ENCODE results near the gene FRYL. TPM values are rescaled to one million over a fixed set of nuclear protein-coding genes. Genes with fewer than 3 reads are reported as not detected.

Gene FRYL
- total and polyA plus RNA-seq, 2 donors (not counting 1 experiment from before 2014, with no cell fraction given): 20.3 to 61.4 TPM

DNA sequence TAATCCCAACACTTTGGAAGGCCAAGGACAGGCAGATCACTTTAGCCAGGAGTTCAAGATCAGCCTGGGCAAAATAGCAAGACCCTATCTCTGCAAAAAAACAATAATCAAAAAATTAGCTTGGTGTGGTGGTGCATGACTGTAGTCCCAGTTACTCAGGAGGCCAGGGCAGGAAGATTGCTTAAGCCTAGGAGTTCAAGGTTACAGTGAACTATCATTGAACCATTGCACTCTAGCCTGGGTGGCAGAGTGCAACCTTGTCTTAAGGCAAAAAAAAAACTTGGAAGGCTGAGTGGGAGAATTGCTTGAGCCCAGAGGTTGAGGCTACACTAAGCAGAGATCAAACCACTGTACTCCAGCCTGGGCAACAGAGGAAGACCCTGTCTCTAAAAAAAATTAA, 5.2 kb upstream of the FRYL start:
- no peak for TF ChIP-seq EZH2 (IDR thresholded peaks at IDR 0.05; ENCODE audit: low read length, missing control alignments)
- TF ChIP-seq, protein P1, sequence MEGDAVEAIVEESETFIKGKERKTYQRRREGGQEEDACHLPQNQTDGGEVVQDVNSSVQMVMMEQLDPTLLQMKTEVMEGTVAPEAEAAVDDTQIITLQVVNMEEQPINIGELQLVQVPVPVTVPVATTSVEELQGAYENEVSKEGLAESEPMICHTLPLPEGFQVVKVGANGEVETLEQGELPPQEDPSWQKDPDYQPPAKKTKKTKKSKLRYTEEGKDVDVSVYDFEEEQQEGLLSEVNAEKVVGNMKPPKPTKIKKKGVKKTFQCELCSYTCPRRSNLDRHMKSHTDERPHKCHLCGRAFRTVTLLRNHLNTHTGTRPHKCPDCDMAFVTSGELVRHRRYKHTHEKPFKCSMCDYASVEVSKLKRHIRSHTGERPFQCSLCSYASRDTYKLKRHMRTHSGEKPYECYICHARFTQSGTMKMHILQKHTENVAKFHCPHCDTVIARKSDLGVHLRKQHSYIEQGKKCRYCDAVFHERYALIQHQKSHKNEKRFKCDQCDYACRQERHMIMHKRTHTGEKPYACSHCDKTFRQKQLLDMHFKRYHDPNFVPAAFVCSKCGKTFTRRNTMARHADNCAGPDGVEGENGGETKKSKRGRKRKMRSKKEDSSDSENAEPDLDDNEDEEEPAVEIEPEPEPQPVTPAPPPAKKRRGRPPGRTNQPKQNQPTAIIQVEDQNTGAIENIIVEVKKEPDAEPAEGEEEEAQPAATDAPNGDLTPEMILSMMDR (conservative IDR thresholded peaks at IDR 0.05 in 1 of 2, IDR thresholded peaks at IDR 0.05 in 1 of 2; ENCODE audit: low read depth in 1 of 2, low read length in 2 of 2): no peak
- Histone ChIP-seq H3K4me3 (replicated peaks in 1 of 4; ENCODE audit: control extremely low read depth in 1 of 4, insufficient read depth in 1 of 4, low read depth in 3 of 4, low read length in 4 of 4) (no peak overlapping the region), H3K4me1 (ENCODE audit: control insufficient read depth, extremely low read depth, insufficient read depth, low read length) (no peaks in the 10 kb centered on the region), H3K27ac (ENCODE audit: insufficient read depth, low read length) (no peak overlapping the region), H4K20me1 (ENCODE audit: control insufficient read depth, extremely low read depth, insufficient read depth, low read length) (no peaks in the 10 kb centered on the region), H3K9ac (ENCODE audit: insufficient read depth, low read length) (no peak overlapping the region), H3K27me3 (ENCODE audit: control insufficient read depth, insufficient read depth, low read length) (no peaks in the 10 kb centered on the region), H3K4me2 (ENCODE audit: extremely low read depth, insufficient read depth, low read length) (no peak overlapping the region), H3K36me3 (ENCODE audit: control insufficient read depth, insufficient read depth, low read length) (no peaks in the 10 kb centered on the region), H3K9me3 (ENCODE audit: control insufficient read depth, insufficient read depth, low read depth, low read length) (no peaks in the 10 kb centered on the region), H2AFZ (ENCODE audit: low read length) (no peak overlapping the region), H3K79me2 (ENCODE audit: control insufficient read depth, insufficient read depth, low read length) (no peaks in the 10 kb centered on the region)
- no peak for DNase-seq (ENCODE audit: low read depth in 2 of 2)

DNA sequence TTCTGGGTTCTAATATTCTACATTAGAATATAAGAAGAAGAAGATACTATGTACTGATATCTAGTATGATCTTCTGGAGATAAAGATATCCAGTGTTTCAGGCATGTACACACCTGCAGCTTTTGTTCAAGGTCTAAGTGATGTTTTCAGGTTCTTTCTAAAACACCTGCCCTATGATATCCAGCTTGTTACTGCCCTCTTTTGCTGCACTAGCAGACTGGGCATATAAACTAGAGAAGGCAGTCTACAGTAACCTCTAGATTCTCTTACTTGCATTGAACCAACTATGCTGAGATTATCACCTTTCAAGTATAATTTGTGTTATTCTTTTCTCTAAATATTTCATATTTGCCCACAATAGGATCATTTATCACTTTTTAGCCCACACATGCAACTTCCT, 1.9 kb upstream of the FRYL start:
- H3K4me3 ChIP-seq (replicated peaks in 1 of 4; ENCODE audit: control extremely low read depth in 1 of 4, insufficient read depth in 1 of 4, low read depth in 3 of 4, low read length in 4 of 4): no peak overlapping the region
- no peaks in the 10 kb centered on the region for H3K36me3 ChIP-seq (ENCODE audit: control insufficient read depth, insufficient read depth, low read length)
- no peaks in the 10 kb centered on the region for H3K27me3 ChIP-seq (ENCODE audit: control insufficient read depth, insufficient read depth, low read length)
- peaks cover 20% of the 10 kb centered on the region for H3K79me2 ChIP-seq (ENCODE audit: control insufficient read depth, insufficient read depth, low read length)
- no peaks in the 10 kb centered on the region for H4K20me1 ChIP-seq (ENCODE audit: control insufficient read depth, extremely low read depth, insufficient read depth, low read length)
- no peak overlapping the region for H2AFZ ChIP-seq (ENCODE audit: low read length)
- peaks cover 3% of the 10 kb centered on the region for H3K4me1 ChIP-seq (ENCODE audit: control insufficient read depth, extremely low read depth, insufficient read depth, low read length)
- no peak overlapping the region for H3K4me2 ChIP-seq (ENCODE audit: extremely low read depth, insufficient read depth, low read length)
- no peaks in the 10 kb centered on the region for H3K9me3 ChIP-seq (ENCODE audit: control insufficient read depth, insufficient read depth, low read depth, low read length)
- TF ChIP-seq, protein P1 (conservative IDR thresholded peaks at IDR 0.05 in 1 of 2, IDR thresholded peaks at IDR 0.05 in 1 of 2; ENCODE audit: low read depth in 1 of 2, low read length in 2 of 2): no peak
- TF ChIP-seq EZH2 (IDR thresholded peaks at IDR 0.05; ENCODE audit: low read length, missing control alignments): no peak
- no peak overlapping the region for H3K27ac ChIP-seq (ENCODE audit: insufficient read depth, low read length)
- no peak for DNase-seq (ENCODE audit: low read depth in 2 of 2)
- H3K9ac ChIP-seq (ENCODE audit: insufficient read depth, low read length): no peak overlapping the region

DNA sequence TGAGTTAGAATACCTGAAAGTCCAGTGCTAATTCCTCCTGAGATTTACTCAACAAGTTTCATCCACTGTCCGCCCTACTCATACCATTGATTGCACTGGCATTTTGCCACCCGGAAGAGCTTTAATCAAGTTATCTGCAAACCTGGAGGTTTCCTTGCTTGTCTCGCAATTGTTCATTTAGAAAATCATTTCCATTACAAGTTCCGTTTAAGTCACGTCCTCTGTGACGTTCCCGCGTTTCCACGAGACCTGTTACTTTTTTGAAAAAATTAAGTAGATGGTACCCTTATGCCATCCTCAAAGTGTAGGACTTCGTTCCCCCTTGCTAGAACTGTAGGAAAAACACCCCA, 761 bp upstream of the FRYL start:
- peak overlapping the region; percentile 38 for H3K27ac ChIP-seq (ENCODE audit: insufficient read depth, low read length)
- H3K4me3 ChIP-seq (replicated peaks in 1 of 4; ENCODE audit: control extremely low read depth in 1 of 4, insufficient read depth in 1 of 4, low read depth in 3 of 4, low read length in 4 of 4): peak overlapping the region; percentile 53 to 91 (median 72)
- H3K27me3 ChIP-seq (ENCODE audit: control insufficient read depth, insufficient read depth, low read length): no peaks in the 10 kb centered on the region
- H3K9me3 ChIP-seq (ENCODE audit: control insufficient read depth, insufficient read depth, low read depth, low read length): no peaks in the 10 kb centered on the region
- H3K4me2 ChIP-seq (ENCODE audit: extremely low read depth, insufficient read depth, low read length): peak overlapping the region; percentile 81
- peak overlapping the region; percentile 81 for H2AFZ ChIP-seq (ENCODE audit: low read length)
- peaks cover 32% of the 10 kb centered on the region for H3K79me2 ChIP-seq (ENCODE audit: control insufficient read depth, insufficient read depth, low read length)
- H3K36me3 ChIP-seq (ENCODE audit: control insufficient read depth, insufficient read depth, low read length): no peaks in the 10 kb centered on the region
- peak overlapping the region; percentile 57 for H3K9ac ChIP-seq (ENCODE audit: insufficient read depth, low read length)
- peak; percentile 49 to 53 for DNase-seq (ENCODE audit: low read depth in 2 of 2)
- TF ChIP-seq, protein P1 (conservative IDR thresholded peaks at IDR 0.05 in 1 of 2, IDR thresholded peaks at IDR 0.05 in 1 of 2; ENCODE audit: low read depth in 1 of 2, low read length in 2 of 2): no peak
- no peak for TF ChIP-seq EZH2 (IDR thresholded peaks at IDR 0.05; ENCODE audit: low read length, missing control alignments)
- peaks cover 3% of the 10 kb centered on the region for H3K4me1 ChIP-seq (ENCODE audit: control insufficient read depth, extremely low read depth, insufficient read depth, low read length)
- no peaks in the 10 kb centered on the region for H4K20me1 ChIP-seq (ENCODE audit: control insufficient read depth, extremely low read depth, insufficient read depth, low read length)

Measured in fibroblast of lung (primary cell).